Stimulated activated effector memory CD8-positive, alpha-beta T cell treated with anti-CD3 and anti-CD28 coated beads, Interleukin-12 subunit alpha, Interleukin-12 subunit beta, amount 100 ng/mL, for 72 hours (primary cell): ENCODE data around the gene IRAK4.
A peak's percentile ranks its signal among the peaks of the same experiment; 100 is the strongest.

ENCODE experiments used
- ATAC-seq: fragments of 150-1000 bp; cut with Tn5 transposase; 2 replicates; pipeline ENCODE4 v1.10.0; 2021
- DNase-seq, 2 donors: peaks; one replicate each; pipeline ENCODE4 v3.0.0; 2021 to 2022; ENCODE audit warnings: low spot score in 2 of 2
- H3K27ac Mint-ChIP-seq: one replicate; pipeline ENCODE4 v1.8.0; 2022; ENCODE audit warnings: mild to moderate bottlenecking, mixed read lengths
- H3K36me3 Mint-ChIP-seq: one replicate; pipeline ENCODE4 v1.8.0; 2022; ENCODE audit warnings: mild to moderate bottlenecking, mixed read lengths
- H3K4me1 Mint-ChIP-seq: one replicate; pipeline ENCODE4 v1.8.0; 2022; ENCODE audit warnings: mixed read lengths
- H3K4me3 Mint-ChIP-seq: one replicate; pipeline ENCODE4 v1.8.0; 2022; ENCODE audit warnings: mild to moderate bottlenecking, mixed read lengths
- H3K9me3 Mint-ChIP-seq: one replicate; pipeline ENCODE4 v1.8.0; 2022; ENCODE audit warnings: mixed read lengths

Gene IRAK4

GRCh38 chr12:43754015-43754414 lies 4.7 kb upstream of the IRAK4 start:
- DNase-seq (no peak), ATAC-seq (no peak)
- Mint-ChIP-seq H3K4me1 (peaks cover 30% of the 10 kb centered on the region), H3K27ac (no peak overlapping the region), H3K9me3 (no peaks in the 10 kb centered on the region), H3K4me3 (no peak overlapping the region), H3K36me3 (peaks cover 39% of the 10 kb centered on the region)

- ATAC-seq (peak; percentile 20), DNase-seq (peak in 1 of 2 donors; percentile 11)
- H3K9me3 Mint-ChIP-seq: no peaks in the 10 kb centered on the region
- H3K36me3 Mint-ChIP-seq: peaks cover 37% of the 10 kb centered on the region
- peak overlapping the region; percentile 96 for H3K4me3 Mint-ChIP-seq
- H3K4me1 Mint-ChIP-seq: peaks cover 40% of the 10 kb centered on the region
- peak overlapping the region; percentile 98 for H3K27ac Mint-ChIP-seq
Observed at GRCh38 chr12:43758247-43758727, 464 bp upstream of the IRAK4 start.

GRCh38 chr12:43760396-43760795 lies 1.6 kb downstream of the IRAK4 start:
- Mint-ChIP-seq H3K4me3 (peak overlapping the region; percentile 96), H3K4me1 (peaks cover 46% of the 10 kb centered on the region), H3K27ac (peak overlapping the region; percentile 98), H3K36me3 (peaks cover 16% of the 10 kb centered on the region), H3K9me3 (no peaks in the 10 kb centered on the region)
- DNase-seq (no peak), ATAC-seq (no peak)

- H3K9me3 Mint-ChIP-seq: no peaks in the 10 kb centered on the region
- ATAC-seq: no peak
- peaks cover 42% of the 10 kb centered on the region for H3K4me1 Mint-ChIP-seq
- peak overlapping the region; percentile 30 for H3K4me3 Mint-ChIP-seq
- no peak for DNase-seq
- H3K27ac Mint-ChIP-seq: no peak overlapping the region
- H3K36me3 Mint-ChIP-seq: peaks cover 16% of the 10 kb centered on the region
Observed at GRCh38 chr12:43761500-43761899, 2.7 kb downstream of the IRAK4 start.

GRCh38 chr12:43762596-43762995 lies 3.8 kb downstream of the IRAK4 start:
- no peak for ATAC-seq
- H3K36me3 Mint-ChIP-seq: peaks cover 16% of the 10 kb centered on the region
- H3K9me3 Mint-ChIP-seq: no peaks in the 10 kb centered on the region
- no peak overlapping the region for H3K4me3 Mint-ChIP-seq
- no peak overlapping the region for H3K27ac Mint-ChIP-seq
- DNase-seq: no peak
- peaks cover 34% of the 10 kb centered on the region for H3K4me1 Mint-ChIP-seq

GRCh38 chr12:43763769-43764168 lies 5.0 kb downstream of the IRAK4 start:
- ATAC-seq: no peak
- Mint-ChIP-seq H3K27ac (no peak overlapping the region), H3K9me3 (no peaks in the 10 kb centered on the region), H3K4me1 (peaks cover 28% of the 10 kb centered on the region), H3K36me3 (peaks cover 14% of the 10 kb centered on the region), H3K4me3 (no peak overlapping the region)
- no peak for DNase-seq

GRCh38 chr12:43764528-43764927 lies 5.8 kb downstream of the IRAK4 start:
- DNase-seq: no peak
- Mint-ChIP-seq H3K27ac (no peak overlapping the region), H3K36me3 (peaks cover 8% of the 10 kb centered on the region), H3K4me3 (no peak overlapping the region), H3K9me3 (no peaks in the 10 kb centered on the region), H3K4me1 (peaks cover 28% of the 10 kb centered on the region)
- ATAC-seq: no peak

GRCh38 chr12:43766291-43766690 lies 7.5 kb downstream of the IRAK4 start:
- Mint-ChIP-seq H3K4me3 (no peak overlapping the region), H3K9me3 (no peaks in the 10 kb centered on the region), H3K27ac (no peak overlapping the region), H3K4me1 (peaks cover 16% of the 10 kb centered on the region), H3K36me3 (no peaks in the 10 kb centered on the region)
- ATAC-seq (no peak), DNase-seq (no peak)

- ATAC-seq (peak; percentile 69), DNase-seq (no peak)
- H3K4me3 Mint-ChIP-seq: no peak overlapping the region
- no peaks in the 10 kb centered on the region for H3K36me3 Mint-ChIP-seq
- H3K4me1 Mint-ChIP-seq: no peaks in the 10 kb centered on the region
- no peak overlapping the region for H3K27ac Mint-ChIP-seq
- H3K9me3 Mint-ChIP-seq: no peaks in the 10 kb centered on the region
Observed at GRCh38 chr12:43776498-43776897, 17.7 kb downstream of the IRAK4 start.

GRCh38 chr12:43786899-43787693 lies 28.3 kb downstream of the IRAK4 start:
- Mint-ChIP-seq H3K36me3 (peaks cover 57% of the 10 kb centered on the region), H3K9me3 (no peaks in the 10 kb centered on the region), H3K4me3 (no peak overlapping the region), H3K4me1 (no peaks in the 10 kb centered on the region), H3K27ac (no peak overlapping the region)
- ATAC-seq: no peak
- no peak for DNase-seq

- no peaks in the 10 kb centered on the region for H3K4me1 Mint-ChIP-seq
- DNase-seq (no peak), ATAC-seq (no peak)
- H3K36me3 Mint-ChIP-seq: peaks cover 51% of the 10 kb centered on the region
- H3K9me3 Mint-ChIP-seq: no peaks in the 10 kb centered on the region
- no peak overlapping the region for H3K4me3 Mint-ChIP-seq
- H3K27ac Mint-ChIP-seq: no peak overlapping the region
Observed at GRCh38 chr12:43789941-43790340, 31.2 kb downstream of the IRAK4 start.

GRCh38 chr12:43795716-43796280 lies 37.0 kb downstream of the IRAK4 start:
- Mint-ChIP-seq H3K9me3 (no peaks in the 10 kb centered on the region), H3K4me3 (no peak overlapping the region), H3K36me3 (peaks cover 70% of the 10 kb centered on the region), H3K27ac (no peak overlapping the region), H3K4me1 (no peaks in the 10 kb centered on the region)
- DNase-seq (no peak), ATAC-seq (no peak)

- peaks cover 89% of the 10 kb centered on the region for H3K36me3 Mint-ChIP-seq
- DNase-seq (no peak), ATAC-seq (no peak)
- no peaks in the 10 kb centered on the region for H3K4me1 Mint-ChIP-seq
- H3K27ac Mint-ChIP-seq: no peak overlapping the region
- H3K4me3 Mint-ChIP-seq: no peak overlapping the region
- no peaks in the 10 kb centered on the region for H3K9me3 Mint-ChIP-seq
Observed at GRCh38 chr12:43797561-43798217, 38.9 kb downstream of the IRAK4 start.

GRCh38 chr12:43805149-43805859 lies 46.6 kb downstream of the IRAK4 start:
- ATAC-seq (no peak), DNase-seq (no peak)
- no peaks in the 10 kb centered on the region for H3K9me3 Mint-ChIP-seq
- peak overlapping the region; percentile 99 for H3K27ac Mint-ChIP-seq
- peaks cover 64% of the 10 kb centered on the region for H3K36me3 Mint-ChIP-seq
- peaks cover 6% of the 10 kb centered on the region for H3K4me1 Mint-ChIP-seq
- H3K4me3 Mint-ChIP-seq: peak overlapping the region; percentile 94
